ENCODE measurements around the gene ATP5MK. TPM values are rescaled to one million over a fixed set of nuclear protein-coding genes. Genes with fewer than 3 reads are reported as not detected.

ATP5MK gene
- total RNA-seq, 1 experiment from 2014 or later = 335 TPM

DNA sequence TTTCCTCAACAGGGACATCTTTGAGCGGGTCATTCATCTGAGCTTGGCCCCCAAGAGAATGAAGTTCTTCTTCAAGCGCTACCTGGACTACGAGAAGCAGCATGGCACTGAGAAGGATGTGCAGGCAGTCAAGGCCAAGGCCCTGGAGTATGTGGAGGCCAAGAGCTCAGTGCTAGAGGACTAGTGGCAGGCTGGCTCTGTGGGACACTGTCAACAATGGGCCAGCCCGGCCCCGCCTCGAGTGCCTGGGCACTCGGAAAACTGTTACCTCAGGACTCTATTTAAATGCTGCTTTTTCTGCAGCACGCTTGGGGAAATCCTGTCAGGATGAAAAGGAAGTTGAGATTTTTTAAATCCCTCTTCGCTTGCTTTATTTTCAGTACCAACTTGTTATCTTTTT, 49.1 kb upstream of the ATP5MK start:
- no peak overlapping the region for H2BK12ac ChIP-seq (ENCODE audit: insufficient read length, low read depth, low read length)
- Mint-ChIP-seq H3K4me1 (no peaks in the 10 kb centered on the region), H3K27ac (no peak overlapping the region), H3K27me3 (ENCODE audit: low read depth) (no peaks in the 10 kb centered on the region), H3K9me3 (no peaks in the 10 kb centered on the region), H3K36me3 (ENCODE audit: insufficient read depth in 1 of 3, low read depth in 3 of 3) (peaks cover 40 to 82% (median 75%) of the 10 kb centered on the region in 3 experiments), H3K4me3 (no peak overlapping the region)
- H3K23me2 ChIP-seq (ENCODE audit: insufficient read length, low read depth, low read length, poor library complexity, severe bottlenecking) = no peaks in the 10 kb centered on the region
- H4K5ac ChIP-seq (ENCODE audit: insufficient read length, low read depth, low read length) = no peak overlapping the region
- H2BK15ac ChIP-seq (ENCODE audit: low read depth, low read length) = no peak overlapping the region
- no peak overlapping the region for H2BK5ac ChIP-seq (ENCODE audit: insufficient read length, low read length)
- no peaks in the 10 kb centered on the region for H3K9me3 ChIP-seq (ENCODE audit: control insufficient read depth, low read depth, low read length)
- no peaks in the 10 kb centered on the region for H4K20me1 ChIP-seq (ENCODE audit: control insufficient read depth, insufficient read depth, insufficient read length)
- no peaks in the 10 kb centered on the region for H3K79me1 ChIP-seq (ENCODE audit: insufficient read depth, low read depth, low read length, poor library complexity, severe bottlenecking)
- no peak overlapping the region for H2BK120ac ChIP-seq (ENCODE audit: low read depth, low read length, poor library complexity, severe bottlenecking)
- no peak overlapping the region for H4K91ac ChIP-seq (ENCODE audit: insufficient read length, low read depth, low read length)
- no peak overlapping the region for H3K18ac ChIP-seq (ENCODE audit: insufficient read length, low read depth, low read length)
- TF ChIP-seq, protein P1, sequence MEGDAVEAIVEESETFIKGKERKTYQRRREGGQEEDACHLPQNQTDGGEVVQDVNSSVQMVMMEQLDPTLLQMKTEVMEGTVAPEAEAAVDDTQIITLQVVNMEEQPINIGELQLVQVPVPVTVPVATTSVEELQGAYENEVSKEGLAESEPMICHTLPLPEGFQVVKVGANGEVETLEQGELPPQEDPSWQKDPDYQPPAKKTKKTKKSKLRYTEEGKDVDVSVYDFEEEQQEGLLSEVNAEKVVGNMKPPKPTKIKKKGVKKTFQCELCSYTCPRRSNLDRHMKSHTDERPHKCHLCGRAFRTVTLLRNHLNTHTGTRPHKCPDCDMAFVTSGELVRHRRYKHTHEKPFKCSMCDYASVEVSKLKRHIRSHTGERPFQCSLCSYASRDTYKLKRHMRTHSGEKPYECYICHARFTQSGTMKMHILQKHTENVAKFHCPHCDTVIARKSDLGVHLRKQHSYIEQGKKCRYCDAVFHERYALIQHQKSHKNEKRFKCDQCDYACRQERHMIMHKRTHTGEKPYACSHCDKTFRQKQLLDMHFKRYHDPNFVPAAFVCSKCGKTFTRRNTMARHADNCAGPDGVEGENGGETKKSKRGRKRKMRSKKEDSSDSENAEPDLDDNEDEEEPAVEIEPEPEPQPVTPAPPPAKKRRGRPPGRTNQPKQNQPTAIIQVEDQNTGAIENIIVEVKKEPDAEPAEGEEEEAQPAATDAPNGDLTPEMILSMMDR (conservative IDR thresholded peaks at IDR 0.05) = no peak
- H3T11ph ChIP-seq (ENCODE audit: low read length) = no peak overlapping the region
- H4K8ac ChIP-seq (replicated peaks; ENCODE audit: insufficient read length, low read depth, low read length) = no peak overlapping the region
- no peaks in the 10 kb centered on the region for H3K79me2 ChIP-seq (ENCODE audit: insufficient read depth, low read length)
- no peak overlapping the region for H2AFZ ChIP-seq (ENCODE audit: low read length)
- H3K14ac ChIP-seq (ENCODE audit: insufficient read depth, low read length) = no peak overlapping the region
- no peak for DNase-seq
- no CpG with 5 or more reads among the region's 9 CpGs for WGBS (ENCODE audit: extremely low coverage, insufficient read length, low lambda C conversion rate)
- no peaks in the 10 kb centered on the region for H3K4me1 ChIP-seq (ENCODE audit: insufficient read depth, low read length)
- no peak overlapping the region for H3K4me2 ChIP-seq (ENCODE audit: insufficient read depth, insufficient read length, low read length)
- no peaks in the 10 kb centered on the region for H3K27me3 ChIP-seq (ENCODE audit: insufficient read depth, low read length)
- H3K27ac ChIP-seq (ENCODE audit: insufficient read length, low read depth, low read length) = no peak overlapping the region
- no peak overlapping the region for H3K23ac ChIP-seq (ENCODE audit: insufficient read length, low read depth, low read length)
- H3K56ac ChIP-seq (ENCODE audit: insufficient read length, low read depth, low read length) = no peak overlapping the region
- H2AK5ac ChIP-seq (ENCODE audit: insufficient read length, low read length) = no peak overlapping the region
- H3K9ac ChIP-seq (ENCODE audit: extremely low read depth, insufficient read length, low read length) = no peak overlapping the region
- H2BK20ac ChIP-seq (ENCODE audit: low read depth, low read length, poor library complexity, severe bottlenecking) = no peak overlapping the region
- H3K4ac ChIP-seq (ENCODE audit: low read depth, low read length) = no peak overlapping the region
